GM18858 (cell line): Measurements from ENCODE around the gene C1QL4.
"Not testable (repeated sequence)": the region's sequence is repeated elsewhere in the genome, so short reads cannot be mapped to it uniquely, and the experiment has no call there.

Experiments
- ATAC-seq: cut with Tn5 transposase; IDR thresholded peaks from one replicate; pipeline ENCODE4 v1.9.1; 2021; ENCODE audit not compliant: unreplicated experiment

The C1QL4 gene

GRCh38 chr12:49282740-49283375, 54.1 kb downstream of the C1QL4 start:
- ATAC-seq, result not testable (repeated sequence)
